IMR-90 (cell line): ENCODE data around the gene CELF5. TPM values are rescaled to one million over a fixed set of nuclear protein-coding genes. Genes with fewer than 3 reads are reported as not detected.

Experiments used
- ATAC-seq: fragments of 200-7000 bp; cut with Tn5 transposase; 2 replicates; pipeline ENCODE4 v1.9.1; 2020; ENCODE audit warnings: low read depth, mild to moderate bottlenecking, moderate library complexity
- BruUV-seq: library from RNA; stranded (reverse); fragments of 400-500 nt; replicated peaks from 2 replicates; lab custom pipeline; 2021; lab: Mats Ljungman, UMichigan
- CTCF ChIA-PET: fragments of 300-600 bp; formaldehyde crosslinking; extraction: SDS; loops from one replicate; lab custom pipeline; 2021; ENCODE audit warnings: antibody characterized with exemption; lab: Yijun Ruan, JAX
- POLR2A ChIA-PET: fragments of 300-600 bp; sonication (Branson Sonifier 250); formaldehyde crosslinking; loops from one replicate; lab custom pipeline; 2022; ENCODE audit warnings: antibody characterized with exemption; ENCODE audit not compliant: unreplicated experiment; lab: Charles Lee
- DNase-seq: peaks from one replicate; pipeline ENCODE4 v3.0.0; 2013
- H2AFZ ChIP-seq: replicated peaks from 2 replicates; pipeline ENCODE3; 2013; ENCODE audit warnings: low read length, mild to moderate bottlenecking; ENCODE audit not compliant: poor library complexity
- H2AK5ac ChIP-seq: 2 replicates; pipeline ENCODE4 v1.6.1; 2013; ENCODE audit warnings: low read depth, low read length, inconsistent platforms
- H2AK9ac ChIP-seq: replicated peaks from 2 replicates; pipeline ENCODE3; 2013; ENCODE audit warnings: mild to moderate bottlenecking, low read depth, low read length, moderate library complexity; ENCODE audit not compliant: poor library complexity
- H2BK120ac ChIP-seq: 2 replicates; pipeline ENCODE4 v1.6.1; 2013; ENCODE audit warnings: low read depth, low read length, inconsistent platforms
- H2BK15ac ChIP-seq: 3 replicates; pipeline ENCODE4 v1.6.1; 2013; ENCODE audit warnings: low read depth, low read length, inconsistent platforms
- H2BK20ac ChIP-seq: 2 replicates; pipeline ENCODE4 v1.6.1; 2013; ENCODE audit warnings: low read depth, mild to moderate bottlenecking, inconsistent platforms, low read length, moderate library complexity
- H2BK5ac ChIP-seq: 2 replicates; pipeline ENCODE4 v1.6.1; 2013; ENCODE audit warnings: mild to moderate bottlenecking, low read depth, low read length, inconsistent platforms; ENCODE audit not compliant: poor library complexity, severe bottlenecking
- H3K14ac ChIP-seq: replicated peaks from 2 replicates; pipeline ENCODE4 v1.6.1; 2013; ENCODE audit warnings: low read depth, low read length, inconsistent platforms
- H3K18ac ChIP-seq: 2 replicates; pipeline ENCODE4 v1.6.1; 2013; ENCODE audit warnings: low read depth, low read length, control low read depth
- H3K23ac ChIP-seq: 2 replicates; pipeline ENCODE4 v1.6.1; 2013; ENCODE audit warnings: low read depth, low read length, inconsistent platforms
- H3K27ac ChIP-seq: 2 replicates; pipeline ENCODE4 v1.5.1; 2013; ENCODE audit warnings: mild to moderate bottlenecking, control low read depth, low read length; ENCODE audit not compliant: insufficient read depth
- H3K27me3 ChIP-seq: 2 replicates; pipeline ENCODE4 v1.6.1; 2013; ENCODE audit warnings: low read length; ENCODE audit not compliant: control insufficient read depth, insufficient read depth
- H3K36me3 ChIP-seq: 2 replicates; pipeline ENCODE4 v1.6.1; 2013; ENCODE audit warnings: low read length, mixed read lengths; ENCODE audit not compliant: control insufficient read depth, insufficient read depth
- H3K4ac ChIP-seq: 2 replicates; pipeline ENCODE4 v1.6.1; 2013; ENCODE audit warnings: low read depth, low read length, inconsistent platforms
- H3K4me1 ChIP-seq: 2 replicates; pipeline ENCODE4 v1.6.1; 2013; ENCODE audit warnings: low read length, mixed read lengths; ENCODE audit not compliant: control insufficient read depth, insufficient read depth
- H3K4me2 ChIP-seq: 2 replicates; pipeline ENCODE4 v1.6.1; 2013; ENCODE audit warnings: low read depth, mild to moderate bottlenecking, control low read depth, low read length, moderate library complexity
- H3K4me3 ChIP-seq: 2 replicates; pipeline ENCODE4 v1.5.1; 2013; ENCODE audit warnings: low read depth, mild to moderate bottlenecking, control low read depth, low read length, moderate library complexity; ENCODE audit not compliant: insufficient read depth
- H3K56ac ChIP-seq: 2 replicates; pipeline ENCODE4 v1.6.1; 2013; ENCODE audit warnings: low read length, inconsistent platforms; ENCODE audit not compliant: insufficient read depth; ENCODE audit errors: extremely low read depth
- H3K79me1 ChIP-seq, 2 experiments: 2 replicates each; pipeline ENCODE4 v1.6.1; 2013; ENCODE audit warnings: low read length in 2 of 2, inconsistent platforms in 1 of 2, low read depth in 1 of 2
- H3K9ac ChIP-seq: 2 replicates; pipeline ENCODE4 v1.6.1; 2013; ENCODE audit warnings: low read depth, low read length, control low read depth
- H3K9me1 ChIP-seq: 2 replicates; pipeline ENCODE4 v1.6.1; 2013; ENCODE audit warnings: low read length, inconsistent platforms; ENCODE audit not compliant: insufficient read depth
- H3K9me3 ChIP-seq: 2 replicates; pipeline ENCODE4 v1.6.1; 2013; ENCODE audit warnings: low read length; ENCODE audit not compliant: control insufficient read depth, insufficient read depth
- H4K20me1 ChIP-seq: 2 replicates; pipeline ENCODE4 v1.6.1; 2013; ENCODE audit warnings: low read length, inconsistent platforms; ENCODE audit not compliant: insufficient read depth
- H4K5ac ChIP-seq: 2 replicates; pipeline ENCODE4 v1.6.1; 2013; ENCODE audit warnings: mild to moderate bottlenecking, low read depth, low read length, control low read depth
- H4K8ac ChIP-seq, 2 experiments: 2 replicates each; pipeline ENCODE4 v1.6.1; 2013; ENCODE audit warnings: low read depth in 2 of 2, low read length in 2 of 2, control low read depth in 1 of 2, inconsistent platforms in 1 of 2
- H4K91ac ChIP-seq: 2 replicates; pipeline ENCODE4 v1.6.1; 2013; ENCODE audit warnings: low read depth, low read length, inconsistent platforms; ENCODE audit not compliant: insufficient read depth
- BHLHE40 ChIP-seq: fragments of 150-350 bp; IDR thresholded peaks from 2 replicates; pipeline ENCODE4 v1.6.1; 2016; ENCODE audit warnings: mild to moderate bottlenecking, low read depth, low read length
- ELK1 ChIP-seq: fragments of 150-350 bp; IDR thresholded peaks from 2 replicates; pipeline ENCODE4 v1.6.1; 2016; ENCODE audit warnings: low read depth, mild to moderate bottlenecking, low read length, moderate library complexity, borderline replicate concordance
- FOS ChIP-seq: fragments of 150-350 bp; IDR thresholded peaks from 2 replicates; pipeline ENCODE4 v1.6.1; 2016; ENCODE audit warnings: low read depth, low read length
- MXI1 ChIP-seq: IDR thresholded peaks from 2 replicates; pipeline ENCODE4 v1.6.1; 2012; ENCODE audit warnings: low read depth, mild to moderate bottlenecking, low read length, moderate library complexity, borderline replicate concordance
- RAD21 ChIP-seq: IDR thresholded peaks from 2 replicates; pipeline ENCODE4 v1.6.1; 2012; ENCODE audit warnings: low read length, improper control_type of control experiment
- RFX5 ChIP-seq: IDR thresholded peaks from 2 replicates; pipeline ENCODE4 v1.8.0; 2012; ENCODE audit warnings: low read depth, mild to moderate bottlenecking, low read length, moderate library complexity
- SMC3 ChIP-seq: fragments of 150-350 bp; IDR thresholded peaks from 2 replicates; pipeline ENCODE4 v1.6.1; 2016; ENCODE audit warnings: low read depth, mild to moderate bottlenecking, antibody characterized with exemption, low read length, moderate library complexity
- USF2 ChIP-seq: fragments of 150-350 bp; IDR thresholded peaks from 2 replicates; pipeline ENCODE4 v1.6.1; 2017; ENCODE audit warnings: mild to moderate bottlenecking, antibody characterized with exemption, low read length, low read depth
- WGBS, 2 experiments: methylation state at CpG; one replicate each; pipeline versions ENCODE4 v1.1.5 to v1.1.7; 2013; ENCODE audit warnings: missing lambda C conversion rate in 2 of 2; ENCODE audit not compliant: insufficient read length in 1 of 2; ENCODE audit errors: extremely low coverage in 2 of 2; 5-methylcytosine and 5-hydroxymethylcytosine counted together
- dilution Hi-C: fragments of 300-500 bp; cut with HindIII; formaldehyde crosslinking; loops from one replicate; pipeline ENCODE4 v1.14.3; 2018; ENCODE audit warnings: low sequenced_read_pairs; ENCODE audit not compliant: unreplicated experiment
- in situ Hi-C: fragments of 300-500 bp; cut with MboI; formaldehyde crosslinking; loops from 3 replicates; pipeline ENCODE4 v1.14.3; 2019; ENCODE audit warnings: low sequenced_read_pairs, inconsistent platforms, mixed read lengths
- intact Hi-C: fragments of 100-400 bp; cut with micrococcal nuclease; formaldehyde crosslinking; loops from 2 replicates; pipeline ENCODE4 v1.10.0; 2022
- polyA plus RNA-seq, 3 experiments: library from polyadenylated mRNA; depleted of rRNA; stranded (reverse); fragments of >200 nt; gene quantifications; 2 replicates each; pipeline ENCODE4 v1.2.3, GENCODE V29; 2012; ENCODE audit warnings: low replicate concordance in 1 of 3
- total RNA-seq: library from RNA; depleted of rRNA; stranded (reverse); fragments of >200 nt; gene quantifications from 2 replicates; pipeline ENCODE4 v1.2.3, GENCODE V29; 2012

Gene CELF5
- total and polyA plus RNA-seq, 2 of the 4 experiments (the other 2 are of a cell fraction), result 0.02 TPM; not detected in 1

- no peak overlapping the region for H2BK15ac ChIP-seq
- H3K9ac ChIP-seq, result no peak overlapping the region
- no peak overlapping the region for H4K8ac ChIP-seq
- in situ Hi-C loops, result no loop called here
- H2BK5ac ChIP-seq, result no peak overlapping the region
- no peak overlapping the region for H2AK5ac ChIP-seq
- no peaks in the 10 kb centered on the region for H4K20me1 ChIP-seq
- no peak overlapping the region for H2AK9ac ChIP-seq
- DNase-seq, result no peak
- H4K5ac ChIP-seq, result no peak overlapping the region
- H2AFZ ChIP-seq, result peak overlapping the region; percentile 5
- no peak overlapping the region for H3K27ac ChIP-seq
- peaks cover 6% of the 10 kb centered on the region for H3K9me3 ChIP-seq
- CTCF ChIA-PET, result interaction anchor here (1.7 kb wide), 1 partner anchor 28 kb away, joined by 5 read pairs; no protein-coding TSS in a partner anchor
- H3K4ac ChIP-seq, result no peak overlapping the region
- no peaks in the 10 kb centered on the region for H3K36me3 ChIP-seq
- dilution Hi-C loops, result no loop called here
- 0% methylated on average over 1 of the region's 11 CpGs; no CpG with 5 or more reads in 1 of the 2 experiments for WGBS, 2 experiments
- no peaks in the 10 kb centered on the region for H3K79me1 ChIP-seq
- POLR2A ChIA-PET, result interaction anchor here (0.6 kb wide), 1 partner anchor 7 kb away, joined by 4 read pairs; no protein-coding TSS in a partner anchor
- H2BK120ac ChIP-seq, result no peak overlapping the region
- no peak overlapping the region for H3K4me2 ChIP-seq
- no peak overlapping the region for H3K4me3 ChIP-seq
- H3K18ac ChIP-seq, result no peak overlapping the region
- 0 out of 2 replicates have a peak, but pooled peaks cover 2% of the 10 kb centered on the region for H3K4me1 ChIP-seq
- BruUV-seq, result no TSS peak
- H3K9me1 ChIP-seq, result 0 out of 2 replicates have a peak, but pooled peaks cover 3% of the 10 kb centered on the region
- no peak overlapping the region for H3K14ac ChIP-seq
- intact Hi-C loops, result no loop called here
- H2BK20ac ChIP-seq, result no peak overlapping the region
- no peak overlapping the region for H3K23ac ChIP-seq
- no peak overlapping the region for H3K56ac ChIP-seq
- no peak overlapping the region for H4K91ac ChIP-seq
- ATAC-seq, result no peak
- TF ChIP-seq RFX5 (no peak), BHLHE40 (no peak), RAD21 (no peak), SMC3 (no peak), MXI1 (no peak), FOS (no peak), ELK1 (no peak), USF2 (no peak)
- peaks cover 35% of the 10 kb centered on the region for H3K27me3 ChIP-seq
Measured at GRCh38 chr19:3276341-3276799, 51.9 kb downstream of the CELF5 start.
